Measurements from ENCODE around the gene ABLIM2. TPM values are rescaled to one million over a fixed set of nuclear protein-coding genes. Genes with fewer than 3 reads are reported as not detected.

ABLIM2 gene
- polyA plus RNA-seq, 1 donor from 2014 or later = 14.9 TPM

DNA sequence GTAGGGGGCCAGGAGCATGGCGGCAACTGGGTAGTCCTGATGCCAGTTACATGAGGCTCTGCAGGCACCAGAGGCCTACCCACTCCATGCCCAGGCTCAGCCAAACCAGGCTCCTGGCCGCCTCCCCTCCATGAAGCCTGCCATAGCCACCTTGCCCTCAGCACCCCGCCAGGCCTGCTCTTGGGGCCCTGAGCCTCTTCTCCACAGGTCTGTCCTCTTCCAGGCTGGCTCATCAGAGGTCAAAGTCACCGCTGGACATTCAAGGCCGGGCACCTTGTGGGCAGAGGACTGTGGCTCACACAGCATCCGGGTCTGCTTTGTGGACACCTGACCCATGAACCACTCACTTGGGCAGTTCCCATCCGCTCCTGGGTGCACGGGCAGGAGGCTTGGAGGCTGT lies 158.9 kb downstream of the ABLIM2 start:
- Histone ChIP-seq H2AFZ (ENCODE audit: low read depth, low read length) (no peak overlapping the region), H3K27me3 (ENCODE audit: insufficient read depth, low read depth, low read length) (no peaks in the 10 kb centered on the region), H3K27ac (ENCODE audit: low read length) (no peak overlapping the region), H4K20me1 (ENCODE audit: insufficient read depth) (no peaks in the 10 kb centered on the region), H3K79me2 (replicated peaks; ENCODE audit: insufficient read depth, low read length) (no peaks in the 10 kb centered on the region), H3K4me3 (ENCODE audit: low read length) (no peak overlapping the region), H3F3A (ENCODE audit: insufficient read depth, low read length, poor library complexity, severe bottlenecking) (no peaks in the 10 kb centered on the region), H3K9ac (ENCODE audit: low read length) (no peak overlapping the region), H3K36me3 (ENCODE audit: insufficient read depth, low read length) (no peaks in the 10 kb centered on the region), H3K9me3 (ENCODE audit: low read length) (no peaks in the 10 kb centered on the region), H3K9me2 (ENCODE audit: insufficient read depth, low read length) (no peaks in the 10 kb centered on the region), H3K4me2 (ENCODE audit: low read length) (no peak overlapping the region)
- TF ChIP-seq TAF1 (IDR thresholded peaks at IDR 0.05; ENCODE audit: low read depth) = no peak
- no peak for TF ChIP-seq MXI1 (conservative IDR thresholded peaks at IDR 0.05; ENCODE audit: poor library complexity, severe bottlenecking)
- TF ChIP-seq RAD21 (conservative IDR thresholded peaks at IDR 0.05) = no peak
- TF ChIP-seq EP300 (conservative IDR thresholded peaks at IDR 0.05; ENCODE audit: poor library complexity, severe bottlenecking) = no peak
- TF ChIP-seq, protein P1, sequence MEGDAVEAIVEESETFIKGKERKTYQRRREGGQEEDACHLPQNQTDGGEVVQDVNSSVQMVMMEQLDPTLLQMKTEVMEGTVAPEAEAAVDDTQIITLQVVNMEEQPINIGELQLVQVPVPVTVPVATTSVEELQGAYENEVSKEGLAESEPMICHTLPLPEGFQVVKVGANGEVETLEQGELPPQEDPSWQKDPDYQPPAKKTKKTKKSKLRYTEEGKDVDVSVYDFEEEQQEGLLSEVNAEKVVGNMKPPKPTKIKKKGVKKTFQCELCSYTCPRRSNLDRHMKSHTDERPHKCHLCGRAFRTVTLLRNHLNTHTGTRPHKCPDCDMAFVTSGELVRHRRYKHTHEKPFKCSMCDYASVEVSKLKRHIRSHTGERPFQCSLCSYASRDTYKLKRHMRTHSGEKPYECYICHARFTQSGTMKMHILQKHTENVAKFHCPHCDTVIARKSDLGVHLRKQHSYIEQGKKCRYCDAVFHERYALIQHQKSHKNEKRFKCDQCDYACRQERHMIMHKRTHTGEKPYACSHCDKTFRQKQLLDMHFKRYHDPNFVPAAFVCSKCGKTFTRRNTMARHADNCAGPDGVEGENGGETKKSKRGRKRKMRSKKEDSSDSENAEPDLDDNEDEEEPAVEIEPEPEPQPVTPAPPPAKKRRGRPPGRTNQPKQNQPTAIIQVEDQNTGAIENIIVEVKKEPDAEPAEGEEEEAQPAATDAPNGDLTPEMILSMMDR (IDR thresholded peaks at IDR 0.05; ENCODE audit: poor library complexity, severe bottlenecking) = no peak
- TF ChIP-seq POLR2AphosphoS5 (IDR thresholded peaks at IDR 0.05) = no peak
- TF ChIP-seq, protein P2, sequence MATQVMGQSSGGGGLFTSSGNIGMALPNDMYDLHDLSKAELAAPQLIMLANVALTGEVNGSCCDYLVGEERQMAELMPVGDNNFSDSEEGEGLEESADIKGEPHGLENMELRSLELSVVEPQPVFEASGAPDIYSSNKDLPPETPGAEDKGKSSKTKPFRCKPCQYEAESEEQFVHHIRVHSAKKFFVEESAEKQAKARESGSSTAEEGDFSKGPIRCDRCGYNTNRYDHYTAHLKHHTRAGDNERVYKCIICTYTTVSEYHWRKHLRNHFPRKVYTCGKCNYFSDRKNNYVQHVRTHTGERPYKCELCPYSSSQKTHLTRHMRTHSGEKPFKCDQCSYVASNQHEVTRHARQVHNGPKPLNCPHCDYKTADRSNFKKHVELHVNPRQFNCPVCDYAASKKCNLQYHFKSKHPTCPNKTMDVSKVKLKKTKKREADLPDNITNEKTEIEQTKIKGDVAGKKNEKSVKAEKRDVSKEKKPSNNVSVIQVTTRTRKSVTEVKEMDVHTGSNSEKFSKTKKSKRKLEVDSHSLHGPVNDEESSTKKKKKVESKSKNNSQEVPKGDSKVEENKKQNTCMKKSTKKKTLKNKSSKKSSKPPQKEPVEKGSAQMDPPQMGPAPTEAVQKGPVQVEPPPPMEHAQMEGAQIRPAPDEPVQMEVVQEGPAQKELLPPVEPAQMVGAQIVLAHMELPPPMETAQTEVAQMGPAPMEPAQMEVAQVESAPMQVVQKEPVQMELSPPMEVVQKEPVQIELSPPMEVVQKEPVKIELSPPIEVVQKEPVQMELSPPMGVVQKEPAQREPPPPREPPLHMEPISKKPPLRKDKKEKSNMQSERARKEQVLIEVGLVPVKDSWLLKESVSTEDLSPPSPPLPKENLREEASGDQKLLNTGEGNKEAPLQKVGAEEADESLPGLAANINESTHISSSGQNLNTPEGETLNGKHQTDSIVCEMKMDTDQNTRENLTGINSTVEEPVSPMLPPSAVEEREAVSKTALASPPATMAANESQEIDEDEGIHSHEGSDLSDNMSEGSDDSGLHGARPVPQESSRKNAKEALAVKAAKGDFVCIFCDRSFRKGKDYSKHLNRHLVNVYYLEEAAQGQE (IDR thresholded peaks at IDR 0.05; ENCODE audit: borderline replicate concordance) = no peak
- no peak for TF ChIP-seq SMC3 (conservative IDR thresholded peaks at IDR 0.05; ENCODE audit: poor library complexity)
- no peak for TF ChIP-seq EZH2 (IDR thresholded peaks at IDR 0.05; ENCODE audit: borderline replicate concordance, insufficient read depth, low read length, poor library complexity, severe bottlenecking)

DNA sequence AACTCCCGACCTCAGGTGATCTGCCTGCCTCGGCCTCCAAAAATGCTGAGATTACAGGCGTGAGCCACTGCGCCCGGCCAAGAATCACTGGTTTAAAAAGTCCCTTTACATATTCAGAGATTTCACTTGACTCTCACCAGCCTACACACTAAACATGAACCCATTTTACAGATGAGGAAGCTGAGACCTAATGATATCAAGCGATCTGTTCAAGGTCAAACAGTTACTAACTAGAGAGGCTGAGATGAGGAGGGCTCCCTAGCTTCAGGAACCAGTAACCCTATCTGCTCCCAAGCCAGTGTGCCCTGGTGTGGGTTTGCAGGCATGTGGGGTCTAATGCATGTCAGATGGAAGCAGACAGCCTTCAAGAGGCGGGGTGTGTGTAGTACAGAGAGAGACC lies 159.3 kb downstream of the ABLIM2 start:
- Histone ChIP-seq H4K20me1 (ENCODE audit: insufficient read depth) (no peaks in the 10 kb centered on the region), H3K27me3 (ENCODE audit: insufficient read depth, low read depth, low read length) (no peaks in the 10 kb centered on the region), H3K36me3 (ENCODE audit: insufficient read depth, low read length) (no peaks in the 10 kb centered on the region), H3K9me3 (ENCODE audit: low read length) (no peaks in the 10 kb centered on the region), H3K4me3 (ENCODE audit: low read length) (no peak overlapping the region), H3K27ac (ENCODE audit: low read length) (no peak overlapping the region), H2AFZ (ENCODE audit: low read depth, low read length) (no peak overlapping the region), H3K79me2 (replicated peaks; ENCODE audit: insufficient read depth, low read length) (no peaks in the 10 kb centered on the region), H3K9me2 (ENCODE audit: insufficient read depth, low read length) (no peaks in the 10 kb centered on the region), H3F3A (ENCODE audit: insufficient read depth, low read length, poor library complexity, severe bottlenecking) (no peaks in the 10 kb centered on the region), H3K9ac (ENCODE audit: low read length) (no peak overlapping the region), H3K4me2 (ENCODE audit: low read length) (no peak overlapping the region)
- TF ChIP-seq EP300 (conservative IDR thresholded peaks at IDR 0.05; ENCODE audit: poor library complexity, severe bottlenecking) = no peak
- TF ChIP-seq TAF1 (IDR thresholded peaks at IDR 0.05; ENCODE audit: low read depth) = no peak
- TF ChIP-seq POLR2AphosphoS5 (IDR thresholded peaks at IDR 0.05) = no peak
- TF ChIP-seq SMC3 (conservative IDR thresholded peaks at IDR 0.05; ENCODE audit: poor library complexity) = no peak
- no peak for TF ChIP-seq RAD21 (conservative IDR thresholded peaks at IDR 0.05)
- TF ChIP-seq, protein P1 (IDR thresholded peaks at IDR 0.05; ENCODE audit: poor library complexity, severe bottlenecking) = no peak

Measured in neural cell (in vitro differentiated cells).